ENCODE data around the gene MDM2. TPM values are rescaled to one million over a fixed set of nuclear protein-coding genes. Genes with fewer than 3 reads are reported as not detected.
A peak's percentile ranks its signal among the peaks of the same experiment; 100 is the strongest.

Gene MDM2
- polyA plus RNA-seq, 1 donor from 2014 or later = 19.6 TPM

DNA sequence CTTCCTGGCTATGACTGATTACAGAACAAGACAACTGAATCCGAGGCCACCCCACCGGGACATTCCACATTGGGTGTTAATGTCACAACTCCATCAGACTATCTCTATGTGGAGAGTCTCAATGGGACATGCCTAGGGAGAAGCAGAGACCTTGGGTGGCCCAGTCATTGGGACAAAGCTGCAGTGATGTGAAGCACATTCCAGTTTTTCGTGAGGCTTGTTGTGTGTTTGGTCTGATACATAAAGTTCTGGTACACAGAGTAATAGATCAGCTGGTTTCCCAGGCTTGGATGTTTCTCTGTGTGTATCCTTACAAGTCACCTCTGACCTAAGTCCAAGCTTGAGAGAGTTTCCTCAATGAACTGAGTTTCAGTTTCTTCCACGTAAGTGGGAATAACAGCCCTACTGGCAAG, 82.7 kb downstream of the MDM2 start:
- Mint-ChIP-seq H3K27me3 (no peaks in the 10 kb centered on the region), H3K27ac (peak overlapping the region in 1 of 3 donors; percentile 54), H3K4me3 (peak overlapping the region in 1 of 4 donors; percentile 70), H3K9me3 (peaks cover 0 to 2% (median 0%) of the 10 kb centered on the region in 3 donors), H3K4me1 (peaks cover 11 to 17% (median 13%) of the 10 kb centered on the region in 3 donors), H3K36me3 (peaks cover 2% of the 10 kb centered on the region)

DNA sequence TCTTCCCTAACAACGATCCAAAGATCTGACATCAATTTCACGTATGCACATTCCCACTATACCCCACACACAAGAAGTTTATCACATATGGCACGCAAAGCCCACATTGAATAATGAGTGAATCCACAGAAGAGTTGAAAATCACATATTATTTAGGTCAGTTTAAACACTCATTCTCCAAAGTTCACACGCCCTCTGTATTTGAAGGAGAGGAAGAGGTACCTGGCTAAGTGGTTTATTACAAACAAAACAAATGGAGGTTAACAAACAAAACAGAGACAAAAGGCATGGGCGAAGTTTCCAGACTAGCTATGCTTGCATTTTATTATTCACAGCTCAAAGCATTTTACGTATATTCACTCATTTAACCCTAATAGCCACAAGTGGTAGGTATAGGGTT, 83.2 kb downstream of the MDM2 start:
- Mint-ChIP-seq H3K36me3 (peaks cover 2% of the 10 kb centered on the region), H3K9me3 (peaks cover 0 to 2% (median 0%) of the 10 kb centered on the region in 3 donors), H3K4me3 (no peak overlapping the region), H3K4me1 (peaks cover 15 to 21% (median 17%) of the 10 kb centered on the region in 3 donors), H3K27ac (peak overlapping the region in 1 of 3 donors; percentile 28), H3K27me3 (no peaks in the 10 kb centered on the region)

DNA sequence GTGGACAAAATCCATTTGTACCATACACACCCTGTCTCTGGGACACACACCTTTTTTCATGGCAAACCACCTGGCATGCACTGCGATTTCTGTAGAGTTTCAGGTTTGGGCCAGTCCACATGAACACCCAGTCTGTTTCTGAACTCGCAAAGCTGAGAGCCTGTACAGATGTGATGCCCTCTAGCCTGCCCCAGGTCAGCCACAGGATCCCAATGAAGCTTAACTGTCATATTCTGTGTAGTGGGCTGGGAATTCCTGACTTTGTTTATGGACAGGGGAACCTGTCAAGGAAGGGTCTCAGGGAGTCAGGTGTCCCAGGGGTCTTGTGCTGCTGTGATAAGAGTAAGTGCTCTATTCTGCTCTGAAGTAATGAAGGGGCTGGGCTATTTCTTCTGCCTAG, 85.2 kb downstream of the MDM2 start:
- Mint-ChIP-seq H3K4me1 (peaks cover 29 to 38% (median 30%) of the 10 kb centered on the region in 3 donors), H3K9me3 (peaks cover 0 to 2% (median 0%) of the 10 kb centered on the region in 3 donors)

DNA sequence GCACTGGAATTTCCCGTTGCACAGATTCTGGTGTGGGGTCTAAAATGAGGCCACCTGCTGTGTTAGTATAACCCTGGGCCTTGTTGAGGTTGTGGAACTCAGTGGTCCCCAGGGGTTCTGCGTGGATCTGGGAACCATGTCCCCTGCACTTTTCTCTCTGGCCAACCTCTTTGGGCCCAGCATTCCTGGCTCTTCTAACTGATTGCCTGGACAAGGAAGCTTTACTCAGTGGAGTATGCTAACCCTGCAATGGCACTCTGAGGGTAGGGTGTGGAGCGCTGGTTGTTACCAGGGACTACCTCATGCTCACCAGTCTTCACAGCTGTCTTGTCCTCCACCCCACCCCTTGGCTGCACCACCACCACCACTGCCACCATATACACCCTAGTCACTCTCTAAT, 85.8 kb downstream of the MDM2 start:
- H3K4me1 Mint-ChIP-seq = peaks cover 29 to 38% (median 30%) of the 10 kb centered on the region in 3 donors
- H3K27ac Mint-ChIP-seq = no peak overlapping the region
- no peaks in the 10 kb centered on the region for H3K27me3 Mint-ChIP-seq
- no peaks in the 10 kb centered on the region for H3K36me3 Mint-ChIP-seq
- H3K4me3 Mint-ChIP-seq = no peak overlapping the region
- peaks cover 0 to 2% (median 0%) of the 10 kb centered on the region in 3 donors for H3K9me3 Mint-ChIP-seq

More for the DNA sequence above, 85.2 kb downstream of the MDM2 start:
- peaks cover 2% of the 10 kb centered on the region for H3K36me3 Mint-ChIP-seq
- peak overlapping the region in 1 of 3 donors; percentile 10 for H3K27ac Mint-ChIP-seq
- no peaks in the 10 kb centered on the region for H3K27me3 Mint-ChIP-seq
- H3K4me3 Mint-ChIP-seq = no peak overlapping the region

DNA sequence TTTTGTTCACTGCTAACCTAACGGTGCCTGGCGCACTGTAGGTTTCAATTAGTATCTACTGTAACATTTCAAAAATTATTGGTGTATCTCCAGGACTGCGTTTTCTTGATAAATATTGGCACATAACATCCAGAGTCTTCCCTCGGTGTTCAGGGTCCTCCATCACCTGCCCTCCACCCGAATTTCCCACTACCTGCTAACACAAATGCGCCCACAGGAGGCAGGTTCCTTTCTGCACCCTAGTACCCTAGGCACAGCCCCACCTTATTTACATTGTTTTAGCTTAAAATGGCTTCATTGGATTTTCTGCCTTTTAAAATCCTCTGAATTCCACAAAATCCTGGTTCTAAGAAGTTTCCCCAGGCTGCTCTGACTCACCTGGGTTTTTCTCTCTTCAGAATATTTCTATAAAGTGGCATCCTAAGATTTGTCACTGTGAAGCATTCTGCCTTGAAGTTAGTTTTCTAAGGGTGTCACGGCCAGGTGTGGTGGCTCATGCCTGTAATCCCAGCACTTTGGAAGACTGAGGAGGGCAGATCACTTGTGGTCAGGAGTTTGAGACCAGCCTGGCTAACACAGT, 86.4 kb downstream of the MDM2 start:
- Mint-ChIP-seq H3K36me3 (no peaks in the 10 kb centered on the region), H3K4me1 (peaks cover 29 to 38% (median 30%) of the 10 kb centered on the region in 3 donors), H3K4me3 (no peak overlapping the region), H3K27me3 (no peaks in the 10 kb centered on the region), H3K9me3 (peaks cover 0 to 2% (median 0%) of the 10 kb centered on the region in 3 donors), H3K27ac (no peak overlapping the region)

DNA sequence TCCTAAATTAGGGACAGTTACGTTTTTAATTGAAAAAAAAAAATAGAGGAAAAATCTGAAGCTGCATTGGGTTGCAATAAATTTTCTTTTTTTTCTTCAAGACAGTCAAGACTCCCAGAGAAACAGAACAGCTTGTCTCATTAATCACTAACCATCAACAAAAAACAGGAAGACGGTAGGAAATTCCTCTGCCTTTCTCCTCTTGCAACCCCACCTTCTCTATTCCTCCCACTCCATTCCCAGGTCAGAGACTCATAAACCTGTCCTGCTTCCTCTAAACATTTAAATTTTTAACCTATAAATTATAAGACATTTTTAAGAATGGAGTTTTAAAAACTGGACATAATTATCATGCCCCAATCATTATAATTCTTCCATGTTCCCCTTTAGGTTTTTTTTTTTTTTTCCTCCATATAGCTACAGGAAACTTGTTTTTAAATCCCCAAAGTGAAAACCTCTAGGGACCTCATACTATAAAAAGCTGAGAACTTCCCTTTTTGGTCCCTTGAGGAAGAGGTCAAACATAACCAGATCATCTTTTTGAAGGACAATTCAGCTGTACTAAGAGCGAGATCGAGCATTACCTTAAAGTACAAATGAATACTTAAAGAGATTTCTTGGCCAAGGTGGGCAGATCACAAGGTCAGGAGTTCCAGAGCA, 89.0 kb downstream of the MDM2 start:
- Mint-ChIP-seq H3K4me1 (peaks cover 19 to 29% (median 23%) of the 10 kb centered on the region in 3 donors), H3K36me3 (peaks cover 3% of the 10 kb centered on the region), H3K4me3 (peak overlapping the region; percentile 3 to 92 (median 51)), H3K27ac (peak overlapping the region in 1 of 3 donors; percentile 5), H3K27me3 (no peaks in the 10 kb centered on the region), H3K9me3 (peaks cover 0 to 2% (median 0%) of the 10 kb centered on the region in 3 donors)

DNA sequence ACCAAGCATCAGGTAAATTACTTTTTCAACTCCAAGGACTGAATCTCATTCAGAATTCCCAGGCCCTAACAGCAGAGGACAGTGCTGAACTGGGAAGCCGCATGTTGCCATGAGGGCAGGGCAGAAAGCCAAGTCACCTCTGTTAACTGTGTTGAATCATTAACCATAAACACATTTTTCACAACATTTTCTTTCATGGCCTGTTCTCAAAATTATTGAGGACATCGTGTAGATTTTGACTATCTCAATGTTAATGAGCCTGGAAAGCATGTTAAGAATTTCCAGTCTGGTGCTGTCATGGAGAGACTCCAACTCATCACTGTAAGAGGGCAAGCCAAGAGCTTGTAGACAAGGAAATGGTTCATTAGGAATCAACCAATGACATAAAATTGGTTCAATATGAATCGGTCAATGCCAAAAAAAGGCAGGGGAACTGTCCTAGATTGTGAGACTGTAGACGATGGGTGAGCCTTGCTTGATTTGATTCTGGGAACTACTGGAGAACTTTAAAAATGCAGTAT, 91.3 kb downstream of the MDM2 start:
- Mint-ChIP-seq H3K27ac (no peak overlapping the region), H3K9me3 (no peaks in the 10 kb centered on the region), H3K27me3 (no peaks in the 10 kb centered on the region), H3K4me3 (peak overlapping the region in 1 of 4 donors; percentile 6), H3K4me1 (peaks cover 26 to 39% (median 38%) of the 10 kb centered on the region in 3 donors), H3K36me3 (peaks cover 3% of the 10 kb centered on the region)

DNA sequence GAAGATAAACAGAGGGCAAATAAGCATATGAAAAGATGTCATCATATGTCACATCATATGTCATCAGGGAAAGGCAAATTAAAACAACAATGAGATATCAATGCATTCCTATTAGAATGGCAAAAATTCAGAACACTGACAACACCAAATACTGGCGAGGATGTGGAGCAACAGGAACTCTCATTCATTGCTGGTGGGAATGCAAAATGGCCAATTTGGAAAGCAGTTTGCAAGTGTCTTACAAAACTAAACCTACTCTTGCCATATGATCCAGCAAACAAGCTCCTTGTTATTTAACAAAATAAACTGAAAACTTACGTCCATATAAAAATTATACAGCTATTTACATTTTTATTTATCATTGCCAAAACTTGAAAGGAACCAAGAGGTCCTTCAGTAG, 92.3 kb downstream of the MDM2 start:
- no peaks in the 10 kb centered on the region for H3K9me3 Mint-ChIP-seq
- no peak overlapping the region for H3K27ac Mint-ChIP-seq
- H3K4me3 Mint-ChIP-seq = no peak overlapping the region
- peaks cover 35 to 44% (median 43%) of the 10 kb centered on the region in 3 donors for H3K4me1 Mint-ChIP-seq
- no peaks in the 10 kb centered on the region for H3K27me3 Mint-ChIP-seq
- peaks cover 3% of the 10 kb centered on the region for H3K36me3 Mint-ChIP-seq

Other genes with a start within 250 kb of the MDM2 start
- 297 TPM for gene RAP1B, start 197.3 kb upstream of the MDM2 start, polyA plus RNA-seq
- gene NUP107, start 121.2 kb upstream of the MDM2 start, polyA plus RNA-seq = 28.9 TPM
- gene SLC35E3, start 62.0 kb upstream of the MDM2 start, polyA plus RNA-seq = 15.2 TPM
- gene CPM, start 125.0 kb downstream of the MDM2 start, polyA plus RNA-seq = 5.8 TPM